Choroid plexus epithelial cell (primary cell): ENCODE measurements around the gene SDCCAG8.
A peak's percentile ranks its signal among the peaks of the same experiment; 100 is the strongest.

Source experiments
- DNase-seq: peaks from one replicate; pipeline ENCODE4 v3.0.0-alpha.2; 2010; ENCODE audit warnings: low read depth
- H3K4me3 ChIP-seq: 2 replicates; pipeline ENCODE4 v1.5.1; 2011; ENCODE audit warnings: low read depth, mild to moderate bottlenecking, control low read depth, low read length, moderate library complexity
- TF ChIP-seq, protein P1 (sequence below): conservative IDR thresholded peaks from 2 replicates; pipeline ENCODE4 v1.5.1; 2011; ENCODE audit warnings: low read depth, mild to moderate bottlenecking, control low read depth, inconsistent platforms, low read length, moderate library complexity

Gene SDCCAG8

DNA sequence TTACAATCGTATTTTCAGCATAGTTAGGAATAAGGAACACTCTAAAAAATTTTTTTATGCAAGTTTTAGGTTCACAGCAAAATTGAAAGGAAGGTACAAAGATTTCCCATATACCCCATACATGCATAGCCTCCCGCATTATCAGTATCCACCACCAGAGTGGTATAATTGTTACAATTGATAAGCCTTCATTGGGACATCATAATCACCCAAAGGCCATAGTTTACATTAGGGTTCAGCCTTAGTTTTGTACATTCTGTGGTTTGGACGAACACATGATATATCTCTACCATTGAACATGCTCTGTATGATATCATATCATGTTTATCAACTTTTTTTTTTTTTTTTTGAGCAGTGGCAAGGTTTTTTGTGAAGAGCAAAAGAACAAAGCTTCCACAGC lies 180.0 kb downstream of the SDCCAG8 start:
- H3K4me3 ChIP-seq = no peak overlapping the region
- TF ChIP-seq, protein P1, sequence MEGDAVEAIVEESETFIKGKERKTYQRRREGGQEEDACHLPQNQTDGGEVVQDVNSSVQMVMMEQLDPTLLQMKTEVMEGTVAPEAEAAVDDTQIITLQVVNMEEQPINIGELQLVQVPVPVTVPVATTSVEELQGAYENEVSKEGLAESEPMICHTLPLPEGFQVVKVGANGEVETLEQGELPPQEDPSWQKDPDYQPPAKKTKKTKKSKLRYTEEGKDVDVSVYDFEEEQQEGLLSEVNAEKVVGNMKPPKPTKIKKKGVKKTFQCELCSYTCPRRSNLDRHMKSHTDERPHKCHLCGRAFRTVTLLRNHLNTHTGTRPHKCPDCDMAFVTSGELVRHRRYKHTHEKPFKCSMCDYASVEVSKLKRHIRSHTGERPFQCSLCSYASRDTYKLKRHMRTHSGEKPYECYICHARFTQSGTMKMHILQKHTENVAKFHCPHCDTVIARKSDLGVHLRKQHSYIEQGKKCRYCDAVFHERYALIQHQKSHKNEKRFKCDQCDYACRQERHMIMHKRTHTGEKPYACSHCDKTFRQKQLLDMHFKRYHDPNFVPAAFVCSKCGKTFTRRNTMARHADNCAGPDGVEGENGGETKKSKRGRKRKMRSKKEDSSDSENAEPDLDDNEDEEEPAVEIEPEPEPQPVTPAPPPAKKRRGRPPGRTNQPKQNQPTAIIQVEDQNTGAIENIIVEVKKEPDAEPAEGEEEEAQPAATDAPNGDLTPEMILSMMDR = no peak
- no peak for DNase-seq

DNA sequence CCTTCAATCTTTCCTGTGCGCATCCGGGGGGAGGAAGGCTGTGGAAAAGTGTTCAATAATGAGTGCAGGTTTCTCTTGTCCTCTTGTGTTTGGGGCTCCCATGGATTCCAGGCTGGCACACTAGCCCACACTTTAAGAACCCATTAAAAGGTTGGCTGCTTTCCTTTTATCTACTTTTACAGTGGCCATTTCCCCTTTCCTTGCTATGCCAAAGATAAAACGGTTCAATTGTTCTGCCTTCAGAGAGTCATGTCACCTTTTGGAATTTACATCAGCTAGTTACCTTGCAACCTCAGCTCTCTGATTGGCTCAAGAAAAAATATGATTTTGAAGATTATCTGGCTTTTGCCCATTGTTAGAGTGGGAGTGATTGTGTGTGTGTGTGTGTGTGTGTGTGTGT lies 182.3 kb downstream of the SDCCAG8 start:
- TF ChIP-seq, protein P1 = no peak
- DNase-seq = no peak
- H3K4me3 ChIP-seq = no peak overlapping the region

DNA sequence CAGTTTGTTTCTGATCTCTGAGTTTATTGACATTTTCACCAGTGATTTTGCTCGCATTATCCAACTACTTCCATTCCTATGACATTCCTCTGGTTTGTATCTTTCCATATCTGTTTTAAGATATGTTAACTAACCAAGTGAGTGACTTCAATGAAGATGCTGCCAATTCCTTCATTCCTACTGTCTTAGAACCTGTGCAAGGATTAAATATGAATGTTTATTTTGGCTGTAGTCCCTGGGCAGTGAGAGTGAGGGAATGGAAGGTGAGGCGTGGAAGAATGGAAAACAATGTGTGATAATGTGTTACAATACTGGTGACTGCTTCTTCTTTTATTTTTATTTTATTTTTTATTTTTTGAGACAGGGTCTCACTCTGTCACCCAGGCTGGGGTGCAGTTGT lies 183.0 kb downstream of the SDCCAG8 start:
- no peak overlapping the region for H3K4me3 ChIP-seq
- DNase-seq = peak; percentile 26
- TF ChIP-seq, protein P1 = no peak

DNA sequence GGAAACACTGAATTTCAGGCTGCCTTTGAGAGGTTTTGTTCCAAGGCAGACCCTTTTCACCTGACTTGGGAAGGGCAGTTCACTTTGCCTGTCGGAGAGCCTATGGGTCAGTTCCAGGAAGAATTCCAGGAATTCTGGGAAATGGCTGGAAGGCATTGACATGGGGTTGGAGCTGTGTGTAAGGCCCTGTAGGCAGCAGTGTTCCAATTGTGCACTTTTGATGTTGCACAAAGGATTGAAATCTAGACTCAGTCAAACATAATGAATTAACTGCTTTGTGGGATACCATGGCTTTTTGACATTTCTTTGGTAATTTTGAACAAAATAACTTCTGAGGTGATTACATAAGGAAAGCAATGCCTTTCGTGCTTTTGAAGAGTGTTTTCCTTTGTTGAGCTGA lies 184.6 kb downstream of the SDCCAG8 start:
- TF ChIP-seq, protein P1 = no peak
- no peak for DNase-seq

DNA sequence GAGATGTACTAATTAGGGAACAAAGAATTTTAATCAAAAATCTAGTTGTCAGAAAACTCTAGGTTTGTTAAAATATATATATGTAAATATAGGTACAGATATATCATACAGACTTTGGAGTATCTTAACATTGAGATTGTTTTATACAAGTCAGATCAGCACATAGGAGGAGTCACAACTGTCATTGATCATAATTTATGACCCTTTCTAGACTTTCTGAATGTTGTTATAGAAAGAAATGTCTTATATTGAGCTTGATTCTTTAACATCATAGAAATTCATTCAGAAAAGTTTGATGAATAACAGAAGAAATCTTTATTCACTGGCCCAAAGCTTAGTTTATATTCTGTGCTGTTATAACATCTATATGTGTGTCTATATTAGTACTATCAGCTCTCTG lies 185.8 kb downstream of the SDCCAG8 start:
- DNase-seq = no peak
- H3K4me3 ChIP-seq = no peak overlapping the region
- TF ChIP-seq, protein P1 = no peak

More for the DNA sequence above, 184.6 kb downstream of the SDCCAG8 start:
- no peak overlapping the region for H3K4me3 ChIP-seq

DNA sequence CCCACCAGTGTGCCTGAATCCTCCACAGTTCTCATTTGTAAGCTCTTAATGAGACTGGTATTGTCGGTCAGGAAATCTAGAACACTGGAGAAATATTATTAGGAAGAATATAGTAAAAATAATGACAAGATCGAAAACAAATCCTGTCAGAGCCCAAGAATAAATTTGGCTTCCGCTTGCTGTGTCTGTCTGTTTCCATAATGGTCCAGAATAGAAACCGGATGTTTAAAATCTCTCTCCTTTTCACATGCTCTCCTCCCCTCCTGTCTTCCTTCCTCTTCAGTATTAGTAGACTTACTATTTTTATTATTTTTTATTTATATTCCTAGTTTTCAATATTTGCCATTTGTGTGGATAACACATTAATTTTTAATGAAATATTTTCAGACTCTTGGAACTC lies 187.7 kb downstream of the SDCCAG8 start:
- no peak for DNase-seq
- TF ChIP-seq, protein P1 = no peak
- no peak overlapping the region for H3K4me3 ChIP-seq

DNA sequence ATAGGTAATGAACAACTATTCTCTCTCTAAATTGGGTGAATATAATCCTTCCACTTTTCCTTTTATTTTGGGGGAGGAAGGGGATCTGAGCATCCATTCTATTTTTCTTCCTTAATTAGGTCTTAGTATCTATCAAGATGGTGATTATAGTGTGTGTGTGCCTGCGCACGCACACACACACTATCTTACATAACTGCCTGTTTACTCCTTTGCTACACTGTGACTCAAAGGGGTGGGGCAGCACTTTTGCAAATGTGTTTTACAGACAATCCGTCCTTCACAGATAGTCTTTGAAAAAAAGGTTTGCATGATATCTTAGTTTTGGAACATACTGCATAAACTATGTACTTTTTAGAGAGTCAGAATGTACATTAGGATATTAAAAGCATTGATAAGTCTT lies 191.5 kb downstream of the SDCCAG8 start:
- TF ChIP-seq, protein P1 = no peak
- no peak overlapping the region for H3K4me3 ChIP-seq
- DNase-seq = peak; percentile 66
